GM12891 (cell line): ENCODE data around the gene PCID2.

Experiments used
- PAX5 ChIP-seq: IDR thresholded peaks from 2 replicates; pipeline ENCODE4 v1.6.1; 2011; ENCODE audit warnings: low read length, moderate library complexity, mild to moderate bottlenecking; ENCODE audit not compliant: insufficient read depth, severe bottlenecking
- POLR2A ChIP-seq: IDR thresholded peaks from 2 replicates; pipeline ENCODE4 v1.6.1; 2011; ENCODE audit warnings: low read depth, low read length, control low read depth
- POLR2AphosphoS5 ChIP-seq: IDR thresholded peaks from 2 replicates; pipeline ENCODE4 v1.6.1; 2011; ENCODE audit warnings: low read depth, low read length, control low read depth
- POU2F2 ChIP-seq: IDR thresholded peaks from 2 replicates; pipeline ENCODE4 v1.6.1; 2011; ENCODE audit warnings: low read depth, mild to moderate bottlenecking, control low read depth, low read length, moderate library complexity
- SPI1 ChIP-seq: IDR thresholded peaks from 2 replicates; pipeline ENCODE4 v1.6.1; 2011; ENCODE audit warnings: low read depth, low read length, control low read depth
- TAF1 ChIP-seq: IDR thresholded peaks from 2 replicates; pipeline ENCODE4 v1.6.1; 2011; ENCODE audit warnings: low read depth, low read length, control low read depth

GRCh38 chr13:113207460-113207859 lies 1.0 kb downstream of the PCID2 start:
- TF ChIP-seq POLR2AphosphoS5 (no peak), SPI1 (no peak), POLR2A (no peak), TAF1 (no peak), POU2F2 (no peak), PAX5 (no peak)
